GM12891 (cell line): ENCODE measurements around the gene ACAD9.

Source experiments
- POLR2A ChIP-seq: IDR thresholded peaks from 2 replicates; pipeline ENCODE4 v1.6.1; 2011; ENCODE audit warnings: low read depth, low read length, control low read depth
- POLR2AphosphoS5 ChIP-seq: IDR thresholded peaks from 2 replicates; pipeline ENCODE4 v1.6.1; 2011; ENCODE audit warnings: low read depth, low read length, control low read depth
- TAF1 ChIP-seq: IDR thresholded peaks from 2 replicates; pipeline ENCODE4 v1.6.1; 2011; ENCODE audit warnings: low read depth, low read length, control low read depth

GRCh38 chr3:128867200-128868125, 12.0 kb upstream of the ACAD9 start:
- TF ChIP-seq TAF1 (no peak), POLR2A (no peak), POLR2AphosphoS5 (no peak)
